ENCODE data around the gene PLEKHJ1. TPM values are rescaled to one million over a fixed set of nuclear protein-coding genes. Genes with fewer than 3 reads are reported as not detected.

The PLEKHJ1 gene
- total and polyA plus RNA-seq, 2 of the 13 experiments (the other 11 are each of a cell fraction or from before 2014, with no cell fraction given) = 70.5 to 130 TPM

GRCh38 chr19:2237869-2238153 is 1.7 kb upstream of the PLEKHJ1 start:
- peaks cover 55% of the 10 kb centered on the region for H4K20me1 ChIP-seq (ENCODE audit: insufficient read depth, low read length)

More at GRCh38 chr19:2237869-2238153, 1.7 kb upstream of the PLEKHJ1 start:
- no TSS peak for BruUV-seq (replicated peaks)
- no peak for TF ChIP-seq ZNF18 (CRISPR knock-in tag; IDR thresholded peaks at IDR 0.05; ENCODE audit: insufficient replicate concordance)
- TF ChIP-seq POLR2G (IDR thresholded peaks at IDR 0.05; ENCODE audit: low read depth, low read length) = 0 out of 2 replicates have a peak, but pooled peaks have one; percentile 23
- Histone ChIP-seq H3K9ac (ENCODE audit: insufficient read depth, low read depth, low read length) (peak overlapping the region; percentile 85), H3K9me3 (ENCODE audit: low read length) (no peaks in the 10 kb centered on the region), H2AFZ (ENCODE audit: low read length) (no peak overlapping the region), H3K4me2 (ENCODE audit: low read depth, low read length) (peak overlapping the region; percentile 98), H3K4me3 (replicated peaks in 1 of 3; ENCODE audit: insufficient read depth in 1 of 3, low read depth in 2 of 3, low read length in 3 of 3) (peak overlapping the region; percentile 54 to 83 (median 74); a peak in 5 of 6 replicates), H3K27me3 (ENCODE audit: control insufficient read depth in 1 of 2, insufficient read depth in 2 of 2, low read length in 2 of 2) (no peaks in the 10 kb centered on the region), H3K36me3 (replicated peaks in 1 of 2; ENCODE audit: control insufficient read depth in 1 of 2, insufficient read depth in 2 of 2, low read length in 2 of 2) (peaks cover 10 to 12% of the 10 kb centered on the region in 2 experiments; a peak in 4 of 5 replicates), H3K27ac (ENCODE audit: extremely low read length, insufficient read depth, low read length) (peak overlapping the region; percentile 97), H3K79me2 (ENCODE audit: insufficient read depth, low read length) (peaks cover 66% of the 10 kb centered on the region), H3K4me1 (ENCODE audit: insufficient read depth, low read length) (peaks cover 85% of the 10 kb centered on the region)
- DNase-seq (ENCODE audit: low spot score) = no peak
- 63% methylated on average over 6 of the region's 6 CpGs for WGBS (ENCODE audit: low lambda C conversion rate)
- ATAC-seq = no peak
- CTCF ChIA-PET (ENCODE audit: low intra/inter-chr PET ratio, low total read pairs) = no interaction called here
- no peak for FAIRE-seq
- POLR2A ChIA-PET = interaction anchor here (0.7 to 5.8 kb wide), 6 partner anchors 14 to 157 kb away, joined by 4 to 35 read pairs (median 4); no protein-coding TSS in a partner anchor
- intact Hi-C loops (cut with micrococcal nuclease; ENCODE audit: unreplicated experiment) (loop anchor here (5.0 to 10.0 kb wide), 3 partner anchors 34 to 83 kb away; partner anchors contain the start of gene AP3D1), in situ Hi-C loops (cut with HindIII; ENCODE audit: extremely low pct_ligation_motif_present, low pct_unique_long_range_greater_than_20kb) (loop anchor here (10.0 kb wide), 1 partner anchor 77 kb away; no protein-coding TSS in a partner anchor)
